Right lobe of liver (tissue), 6 donors: ENCODE results near the gene C2CD4C. TPM values are rescaled to one million over a fixed set of nuclear protein-coding genes. Genes with fewer than 3 reads are reported as not detected.

Experiments used
- ATAC-seq, 4 donors: fragments of 200-7000 bp; cut with Tn5 transposase; one replicate each; pipeline ENCODE4 v1.9.1; 2020; ENCODE audit warnings: mild to moderate bottlenecking in 4 of 4, moderate library complexity in 4 of 4
- DNase-seq, 3 donors: peaks; one replicate each; pipeline ENCODE4 v3.0.0-alpha.2; 2020
- H3K27ac ChIP-seq, 3 donors: fragments of 200-600 bp; one replicate each; pipeline ENCODE4 v1.8.0; 2022
- H3K27me3 ChIP-seq, 2 donors: fragments of 200-600 bp; one replicate each; pipeline ENCODE4 v1.8.0; 2022
- H3K36me3 ChIP-seq, 4 donors: fragments of 200-600 bp; sonication (generic) in 1 of 4; one replicate each; pipeline versions ENCODE4 v1.5.1 to v1.8.0; 2017 to 2022; ENCODE audit warnings: control low read depth in 1 of 4
- H3K4me1 ChIP-seq, 4 donors: fragments of 200-600 bp; sonication (generic) in 1 of 4; one replicate each; pipeline versions ENCODE4 v1.5.1 to v1.8.0; 2017 to 2022; ENCODE audit warnings: control low read depth in 1 of 4
- H3K4me3 ChIP-seq, 3 donors: fragments of 200-600 bp; one replicate each; pipeline ENCODE4 v1.8.0; 2022
- H3K9me3 ChIP-seq, 4 donors: fragments of 200-600 bp; sonication (generic) in 1 of 4; one replicate each; pipeline versions ENCODE4 v1.5.1 to v1.8.0; 2017 to 2022; ENCODE audit warnings: control low read depth in 1 of 4
- CTCF ChIP-seq, 4 donors: fragments of 200-600 bp in 3 of 4; fragments of 450-650 bp in 1 of 4; IDR thresholded peaks; one replicate each; pipeline versions ENCODE4 v1.5.1 to v1.8.0; 2016 to 2022; ENCODE audit warnings: antibody characterized with exemption in 4 of 4, mild to moderate bottlenecking in 2 of 4
- POLR2A ChIP-seq: fragments of 450-650 bp; IDR thresholded peaks from one replicate; pipeline ENCODE4 v1.6.1; 2017; ENCODE audit warnings: antibody characterized with exemption, mild to moderate bottlenecking
- WGBS: methylation state at CpG from one replicate; pipeline ENCODE4 v1.1.6; 2018; ENCODE audit warnings: low coverage, low lambda C conversion rate; ENCODE audit not compliant: insufficient coverage; ENCODE audit errors: missing lambda C conversion rate; 5-methylcytosine and 5-hydroxymethylcytosine counted together
- intact Hi-C, 2 donors: fragments of 100-400 bp; cut with DNase I; formaldehyde crosslinking; loops; one replicate each; pipeline versions ENCODE4 v1.11.2 to v1.14.1; 2022
- total RNA-seq, 6 experiments: library from RNA; depleted of rRNA in 2 of 6; stranded (reverse); fragments of >200 nt in 2 of 6; fragmentation: NEBNext Ultra II Directional in 3 of 6; extraction: Animal tissue kit (Norgen Biotek cat#: 25700) in 3 of 6; gene quantifications; one replicate each; pipeline versions ENCODE4 v1.1.0 to v1.2.4, GENCODE V29; 2016 to 2023
- donor health status: DM: no; HTN: yes; CAD: no.
- donor health status: DM: no; HTN: no; CAD: no.
- donor health status: DM: no; HTN: no; CAD: no.
- donor health status: DM: no; HTN: yes; CAD: no.
- donor health status: DM: no; HTN: yes; CAD: no.

The C2CD4C gene
- total RNA-seq, 6 experiments from 2014 or later = 0.12 to 2.0 (median 0.44) TPM

- no peaks in the 10 kb centered on the region for H3K27me3 ChIP-seq
- no peaks in the 10 kb centered on the region for H3K9me3 ChIP-seq
- no peak overlapping the region for H3K4me3 ChIP-seq
- ATAC-seq (no peak), DNase-seq (no peak)
- H3K4me1 ChIP-seq = no peaks in the 10 kb centered on the region
- intact Hi-C loops = no loop called here
- no peaks in the 10 kb centered on the region for H3K36me3 ChIP-seq
- no peak for TF ChIP-seq CTCF (IDR thresholded peaks at IDR 0.05)
- no peak for TF ChIP-seq POLR2A
- 60% methylated on average over 8 of the region's 43 CpGs for WGBS
- no peak overlapping the region for H3K27ac ChIP-seq
Observed at GRCh38 chr19:375395-376110, 33.4 kb downstream of the C2CD4C start.

- Histone ChIP-seq H3K27ac (no peak overlapping the region), H3K4me3 (no peak overlapping the region), H3K27me3 (no peaks in the 10 kb centered on the region), H3K4me1 (no peaks in the 10 kb centered on the region), H3K9me3 (no peaks in the 10 kb centered on the region), H3K36me3 (no peaks in the 10 kb centered on the region)
- ATAC-seq (no peak), DNase-seq (no peak)
- WGBS = 41% methylated on average over 8 of the region's 17 CpGs
- no peak for TF ChIP-seq CTCF (IDR thresholded peaks at IDR 0.05)
- no peak for TF ChIP-seq POLR2A
- intact Hi-C loops = no loop called here
Observed at GRCh38 chr19:374886-375235, 34.1 kb downstream of the C2CD4C start.

GRCh38 chr19:374183-374885 lies 34.6 kb downstream of the C2CD4C start:
- no peaks in the 10 kb centered on the region for H3K4me1 ChIP-seq
- ATAC-seq (no peak), DNase-seq (no peak)
- no peaks in the 10 kb centered on the region for H3K9me3 ChIP-seq
- no peak overlapping the region for H3K4me3 ChIP-seq
- no peak overlapping the region for H3K27ac ChIP-seq
- H3K36me3 ChIP-seq = no peaks in the 10 kb centered on the region
- no peaks in the 10 kb centered on the region for H3K27me3 ChIP-seq
- 50% methylated on average over 7 of the region's 23 CpGs for WGBS
- intact Hi-C loops = no loop called here
- TF ChIP-seq POLR2A (no peak), CTCF (IDR thresholded peaks at IDR 0.05) (no peak)

- 63% methylated on average over 11 of the region's 24 CpGs for whole genome bisulfite sequencing
- H3K9me3 ChIP-seq = no peaks in the 10 kb centered on the region
- no peaks in the 10 kb centered on the region for H3K27me3 ChIP-seq
- DNase-seq = no peak
- no peaks in the 10 kb centered on the region for H3K4me1 ChIP-seq
- no peak for ATAC-seq
- no peak overlapping the region for H3K27ac ChIP-seq
- H3K4me3 ChIP-seq = no peak overlapping the region
- intact Hi-C loops = no loop called here
- no peak for TF ChIP-seq CTCF (IDR thresholded peaks at IDR 0.05)
- TF ChIP-seq POLR2A = no peak
- no peaks in the 10 kb centered on the region for H3K36me3 ChIP-seq
Observed at GRCh38 chr19:373391-374182, 35.4 kb downstream of the C2CD4C start.
